Stimulated activated CD4-positive, alpha-beta T cell treated with anti-CD3 and anti-CD28 coated beads, Interleukin-1b, Interleukin-23, amount 100 ng/mL, for 4 hours (primary cell): Measurements from ENCODE around the gene SMNDC1.
"Not testable (repeated sequence)": the region's sequence is repeated elsewhere in the genome, so short reads cannot be mapped to it uniquely, and the experiment has no call there.

ENCODE experiments used
- DNase-seq, 2 donors: peaks; one replicate each; pipeline ENCODE4 v3.0.0-alpha.2; 2020; ENCODE audit warnings: low read depth in 2 of 2

The SMNDC1 gene

DNA sequence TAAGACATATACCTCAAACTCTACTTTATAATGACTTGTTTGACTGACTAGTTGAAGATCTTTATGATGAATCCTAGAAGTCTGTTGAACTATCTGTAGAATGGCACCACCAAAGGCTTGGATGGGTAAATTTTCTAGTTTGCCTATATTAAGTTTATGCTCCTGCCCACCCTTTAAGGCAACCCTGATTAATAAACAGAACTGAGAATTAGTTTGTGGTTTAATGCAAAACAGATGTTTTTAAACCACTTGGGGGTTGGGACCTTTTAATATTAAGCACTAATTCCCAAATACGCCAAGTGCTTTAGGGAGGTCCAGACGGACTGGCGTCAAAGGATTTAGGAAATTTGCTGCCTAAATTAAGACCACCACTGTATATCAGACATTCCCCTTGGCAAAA is 20.5 kb downstream of the SMNDC1 start:
- no peak for DNase-seq

DNA sequence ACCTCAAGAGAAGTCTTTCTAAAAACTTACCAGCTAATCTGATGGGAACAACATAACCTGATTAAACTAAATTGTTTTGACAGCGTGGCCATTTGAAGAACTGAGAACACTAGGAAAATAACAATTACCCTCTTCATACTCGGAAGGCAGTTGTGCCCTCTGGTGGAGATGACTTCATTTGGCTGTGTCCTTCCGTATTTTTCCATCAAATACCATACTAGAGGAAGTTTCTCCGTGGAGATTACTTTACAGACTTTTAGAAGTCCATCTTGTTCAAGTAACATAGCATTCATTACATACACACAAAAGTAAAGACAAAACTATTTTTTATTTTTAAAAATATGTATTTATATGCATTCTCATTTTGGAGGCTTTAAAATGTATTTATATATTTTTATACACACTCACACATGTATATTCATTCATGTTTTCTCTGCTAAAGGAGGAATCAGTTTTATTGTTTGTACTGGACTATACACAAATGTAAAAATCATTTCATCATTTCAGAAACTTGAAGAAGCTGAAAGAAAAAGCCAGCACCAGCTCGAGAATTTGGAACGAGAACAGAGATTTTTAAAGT is 25.2 kb downstream of the SMNDC1 start:
- peak in 1 of 2 donors; percentile 25 for DNase-seq

DNA sequence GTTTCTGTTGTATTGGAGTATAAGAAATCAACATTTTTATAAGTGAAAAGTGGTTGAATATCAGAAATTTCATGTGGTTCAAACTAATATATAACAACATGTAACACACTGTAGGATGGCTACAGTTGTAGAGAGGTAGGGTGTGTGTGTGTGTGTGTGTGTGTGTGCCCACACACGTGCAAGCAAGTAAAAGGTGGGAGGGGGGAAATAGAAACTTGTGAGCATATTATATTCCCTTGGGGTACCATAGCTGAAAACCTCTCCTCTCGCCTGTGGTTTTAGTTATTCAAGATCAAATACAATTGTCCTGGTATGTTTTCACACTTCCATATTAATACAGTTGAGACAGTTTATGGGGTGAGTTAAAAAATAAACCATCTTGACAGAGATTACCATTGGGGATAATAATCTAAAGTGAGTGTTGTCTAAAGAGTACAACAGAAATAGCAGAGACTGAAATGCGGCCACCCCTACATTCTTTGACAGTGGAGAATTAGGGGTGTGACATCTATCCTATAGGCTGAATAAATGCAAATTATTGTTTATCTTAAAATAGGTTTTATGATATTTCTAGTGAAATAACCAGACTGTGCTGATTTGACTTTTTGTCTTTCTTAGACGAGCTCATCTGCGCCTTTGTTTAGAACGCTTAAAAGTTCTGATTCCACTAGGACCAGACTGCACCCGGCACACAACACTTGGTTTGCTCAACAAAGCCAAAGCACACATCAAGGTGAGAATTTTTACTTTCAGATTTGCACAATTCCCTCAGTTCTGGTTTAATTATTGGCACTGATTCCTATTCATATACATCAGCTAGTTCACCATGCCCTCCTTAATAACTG is 25.9 kb downstream of the SMNDC1 start:
- no peak for DNase-seq

DNA sequence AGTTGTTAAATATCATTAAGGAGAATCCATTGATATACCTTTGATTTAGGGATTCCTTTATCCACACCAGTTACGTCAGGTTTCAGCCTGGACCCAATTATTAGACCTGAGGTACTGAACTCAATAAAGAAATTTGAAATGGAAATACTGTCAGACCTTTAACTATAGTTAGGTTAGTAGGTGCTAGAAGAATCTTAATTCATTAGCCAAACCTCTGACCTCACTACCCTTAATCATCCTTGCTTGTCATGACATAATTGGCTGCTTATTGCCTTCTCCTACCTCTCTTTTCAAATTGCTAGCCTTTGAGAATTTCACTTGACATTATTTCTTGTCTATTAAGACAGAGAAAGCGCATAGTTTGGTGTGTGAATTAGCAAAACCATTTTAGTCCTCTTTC is 27.1 kb downstream of the SMNDC1 start:
- DNase-seq, result no peak

DNA sequence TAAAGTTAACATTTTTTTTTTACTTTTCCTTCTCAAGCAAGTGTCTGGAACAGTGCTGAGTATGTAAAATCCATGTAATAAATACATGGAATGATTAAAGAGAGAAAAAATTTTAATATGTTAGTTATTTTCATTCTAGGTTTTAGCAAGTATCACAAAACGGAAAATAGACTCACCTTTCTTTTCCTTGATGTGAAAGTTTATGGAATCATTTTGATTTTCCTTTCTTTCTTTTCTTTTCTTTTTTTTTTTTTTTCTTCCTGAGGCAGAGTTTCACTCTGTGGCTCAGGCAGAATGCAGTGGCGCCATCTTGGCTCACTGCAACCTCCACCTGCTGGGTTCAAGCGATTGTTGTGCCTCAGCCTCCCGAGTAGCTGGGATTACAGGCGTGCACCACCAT is 28.1 kb downstream of the SMNDC1 start:
- no peak for DNase-seq

DNA sequence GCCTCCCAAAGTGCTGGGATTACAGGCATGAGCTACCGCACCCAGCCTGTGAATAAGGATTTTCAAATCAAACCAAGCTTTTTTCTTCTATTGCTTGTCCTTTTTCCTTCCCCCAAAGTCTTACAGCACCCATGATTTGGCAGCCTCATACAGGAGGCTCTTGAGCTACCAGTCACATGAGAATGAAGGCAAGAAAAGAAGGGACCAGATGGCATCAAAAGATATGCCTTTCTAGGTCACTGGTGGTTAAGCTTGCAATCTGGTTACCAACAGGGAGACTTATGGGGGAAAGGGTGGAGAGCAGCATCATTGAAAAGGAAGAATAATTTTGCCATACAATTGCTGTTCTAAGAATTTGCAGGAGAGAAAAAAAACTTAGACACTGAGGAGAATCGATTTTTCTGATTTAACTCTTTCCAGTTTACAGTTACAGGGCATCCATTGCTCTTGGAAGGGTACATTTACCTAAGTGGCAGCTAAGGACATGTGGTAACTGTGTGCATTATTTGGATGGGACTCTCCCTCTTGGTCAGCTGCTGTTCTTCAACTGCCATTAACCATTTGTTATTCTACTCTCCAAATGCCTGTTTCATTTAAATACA is 29.5 kb downstream of the SMNDC1 start:
- no peak for DNase-seq

DNA sequence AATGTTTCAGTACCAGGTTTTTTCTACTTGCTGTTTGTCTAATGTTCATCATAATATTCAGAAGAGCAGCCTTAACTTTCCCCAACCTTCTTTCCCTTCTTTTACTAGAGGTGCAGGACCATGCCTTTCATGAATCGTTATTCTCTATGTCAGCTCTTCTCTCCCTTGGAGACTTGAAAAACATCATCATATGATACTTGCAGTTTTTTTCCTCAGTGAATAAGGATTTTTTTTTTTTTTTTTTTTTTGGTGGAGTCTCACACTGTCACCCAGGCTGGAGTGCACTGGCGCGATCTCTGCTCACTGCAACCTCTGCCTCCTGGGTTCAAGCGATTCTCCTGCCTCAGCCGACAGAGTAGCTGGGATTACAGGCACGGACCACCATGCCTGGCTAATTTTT is 30.1 kb downstream of the SMNDC1 start:
- no peak for DNase-seq

DNA sequence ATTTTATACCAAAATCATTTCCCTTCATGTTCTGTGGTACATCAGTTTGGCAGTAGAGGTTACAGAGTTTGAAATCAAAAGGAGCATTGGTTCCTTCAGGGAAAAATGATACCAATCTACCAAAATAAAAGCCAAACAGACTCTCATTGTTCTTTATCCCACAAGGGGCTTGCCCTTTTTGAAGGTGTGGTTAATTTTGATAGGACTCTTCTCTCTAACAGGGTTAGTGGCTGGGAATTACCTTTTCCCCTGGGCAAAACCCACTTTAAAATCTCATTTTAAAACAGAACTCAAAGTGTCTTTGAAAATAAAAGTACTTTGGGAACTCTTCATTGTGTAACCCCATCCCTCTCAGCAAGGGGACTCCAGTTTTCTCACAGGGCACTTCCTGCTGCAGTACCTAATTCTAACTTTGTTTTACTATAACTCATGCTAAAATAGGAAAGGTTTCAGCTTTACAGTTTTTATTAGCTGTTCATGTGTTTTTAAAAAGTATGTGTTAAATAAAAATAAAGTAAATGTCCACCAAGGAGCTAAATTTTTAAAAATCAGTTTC is 30.6 kb downstream of the SMNDC1 start:
- no peak for DNase-seq

DNA sequence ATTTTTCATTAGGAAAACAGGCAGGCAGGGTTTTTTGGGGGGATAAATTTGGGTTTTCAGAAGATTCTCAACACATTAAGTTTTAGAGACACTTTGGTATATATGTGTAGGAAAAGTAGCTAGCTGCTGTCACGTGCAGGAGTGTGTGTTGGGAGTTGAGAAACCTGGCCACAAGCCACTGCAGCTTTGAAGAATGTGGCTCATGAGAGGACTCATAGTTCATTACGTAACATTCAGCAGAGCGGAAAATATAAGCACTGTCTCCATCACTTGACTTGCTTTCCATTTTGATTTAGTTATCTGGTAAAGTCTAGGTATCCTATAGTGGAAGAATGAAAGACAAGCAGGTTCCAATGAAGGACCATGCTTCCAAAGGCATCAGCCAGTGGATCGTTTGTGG is 31.2 kb downstream of the SMNDC1 start:
- DNase-seq, result peak; percentile 10 to 15

DNA sequence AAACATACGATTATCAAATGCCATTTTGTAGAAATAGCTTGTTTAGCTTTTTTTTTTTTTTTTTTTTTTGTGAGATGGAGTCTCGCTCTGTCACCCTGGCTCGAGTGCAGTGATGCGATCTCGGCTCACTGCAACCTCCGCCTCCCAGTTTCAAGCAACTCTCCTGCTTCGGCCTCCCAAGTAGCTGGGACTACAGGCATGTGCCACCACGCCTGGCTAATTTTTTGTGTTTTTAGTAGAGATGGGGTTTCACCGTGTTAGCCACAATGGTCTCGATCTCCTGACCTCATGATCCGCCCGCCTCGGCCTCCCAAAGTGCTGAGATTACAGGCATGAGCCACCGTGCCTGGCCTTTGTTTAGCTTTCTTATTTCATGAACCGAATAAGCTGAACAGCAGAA is 31.7 kb downstream of the SMNDC1 start:
- not testable (repeated sequence) for DNase-seq

DNA sequence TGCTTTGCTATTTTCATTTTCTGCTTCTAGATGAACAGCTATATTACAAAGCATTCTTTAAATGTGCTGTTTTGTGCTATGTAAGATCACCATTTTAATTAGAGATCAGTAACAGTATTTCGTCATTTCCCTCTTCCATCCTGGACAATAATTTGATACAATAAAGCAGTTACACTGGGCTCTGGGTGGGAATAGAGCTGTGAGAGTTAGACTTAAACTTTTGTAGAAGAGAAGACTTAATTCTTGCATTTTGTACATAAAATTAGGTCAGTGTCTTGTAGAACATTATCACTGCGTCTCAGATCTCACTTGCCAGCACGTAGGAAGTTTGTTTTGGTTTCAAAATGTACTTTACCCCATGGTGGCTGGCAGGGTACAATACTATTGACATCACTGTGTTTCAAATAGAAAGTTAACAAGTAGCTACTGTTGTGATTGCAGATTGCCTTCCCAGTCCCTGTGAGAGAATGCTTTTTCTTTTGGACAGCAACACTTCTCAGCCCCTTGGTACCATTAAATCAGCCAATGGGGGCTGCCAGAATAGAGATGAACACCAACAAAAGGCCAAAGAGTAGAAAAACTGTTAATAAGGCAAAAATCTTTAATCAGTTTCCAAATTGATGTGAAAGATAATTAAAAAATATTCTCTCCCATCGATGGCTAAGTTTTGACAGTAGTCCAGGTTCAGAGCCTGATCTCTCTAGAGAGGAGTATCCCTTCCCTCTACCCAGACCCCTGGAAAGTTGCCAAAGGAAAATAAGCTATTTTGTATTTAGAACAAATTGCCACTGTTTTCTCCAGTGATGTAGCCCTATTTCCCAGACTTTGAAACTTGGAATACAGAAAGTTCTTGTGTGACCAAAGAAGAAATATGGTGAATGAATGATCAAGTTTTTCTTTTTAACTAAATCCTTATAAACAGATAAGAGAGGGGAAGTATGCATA is 35.1 kb downstream of the SMNDC1 start:
- peak in 1 of 2 donors; percentile 5 for DNase-seq

DNA sequence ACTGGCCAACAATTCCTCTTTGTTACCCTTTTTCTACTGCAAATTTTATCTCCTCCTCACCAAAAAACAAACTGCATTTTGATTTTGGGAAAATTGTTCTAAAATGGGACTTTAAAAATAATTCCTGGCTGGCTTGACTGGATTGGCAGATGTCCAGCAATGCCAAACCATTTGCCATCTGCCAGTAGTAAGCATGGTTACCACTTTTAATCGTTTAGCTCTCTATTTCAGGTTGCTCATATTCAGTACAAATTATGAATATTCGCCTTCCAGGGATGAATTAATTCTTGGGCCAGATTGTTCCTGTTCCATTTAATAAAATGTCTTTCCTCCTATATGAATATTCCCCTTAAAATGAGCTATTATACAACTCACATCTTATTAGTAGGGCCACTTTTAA is 35.7 kb downstream of the SMNDC1 start:
- no peak for DNase-seq

DNA sequence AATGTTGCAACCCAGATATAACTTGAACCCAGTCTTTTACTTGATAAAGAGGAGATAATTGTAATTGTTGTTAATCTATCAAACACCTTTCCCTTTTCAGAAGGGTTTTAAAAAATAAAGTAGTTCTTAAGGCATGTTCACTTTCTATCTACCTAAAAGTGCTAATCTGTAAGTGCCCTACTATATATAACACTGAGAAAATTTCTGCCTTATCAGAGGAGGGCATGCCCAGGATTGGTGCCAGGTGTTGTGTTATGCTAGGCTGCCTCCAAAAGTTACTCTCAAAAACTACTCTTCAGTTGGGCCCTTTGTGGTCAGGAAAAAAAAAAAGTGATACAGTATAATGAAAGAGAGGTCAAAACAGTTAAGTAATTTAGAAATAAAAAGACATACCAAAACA is 36.3 kb downstream of the SMNDC1 start:
- no peak for DNase-seq

DNA sequence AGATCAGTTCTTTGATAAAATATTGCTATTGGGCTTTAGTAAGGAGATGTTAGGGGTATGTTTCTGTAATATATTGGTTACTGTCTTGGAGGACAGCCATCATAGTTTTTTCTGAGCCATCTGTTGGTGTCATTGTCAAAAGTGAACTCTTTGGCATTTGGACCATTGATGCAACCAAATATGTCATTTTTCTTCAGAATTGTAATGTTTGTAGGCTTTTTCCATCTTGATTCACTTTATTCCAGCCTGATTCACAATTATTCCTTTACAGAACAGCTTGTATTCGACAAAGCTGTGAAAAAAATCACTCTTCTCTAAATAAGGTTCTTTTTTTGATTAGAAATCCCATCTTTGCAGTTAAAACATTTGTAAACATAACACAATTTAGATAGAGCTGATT is 37.4 kb downstream of the SMNDC1 start:
- no peak for DNase-seq

DNA sequence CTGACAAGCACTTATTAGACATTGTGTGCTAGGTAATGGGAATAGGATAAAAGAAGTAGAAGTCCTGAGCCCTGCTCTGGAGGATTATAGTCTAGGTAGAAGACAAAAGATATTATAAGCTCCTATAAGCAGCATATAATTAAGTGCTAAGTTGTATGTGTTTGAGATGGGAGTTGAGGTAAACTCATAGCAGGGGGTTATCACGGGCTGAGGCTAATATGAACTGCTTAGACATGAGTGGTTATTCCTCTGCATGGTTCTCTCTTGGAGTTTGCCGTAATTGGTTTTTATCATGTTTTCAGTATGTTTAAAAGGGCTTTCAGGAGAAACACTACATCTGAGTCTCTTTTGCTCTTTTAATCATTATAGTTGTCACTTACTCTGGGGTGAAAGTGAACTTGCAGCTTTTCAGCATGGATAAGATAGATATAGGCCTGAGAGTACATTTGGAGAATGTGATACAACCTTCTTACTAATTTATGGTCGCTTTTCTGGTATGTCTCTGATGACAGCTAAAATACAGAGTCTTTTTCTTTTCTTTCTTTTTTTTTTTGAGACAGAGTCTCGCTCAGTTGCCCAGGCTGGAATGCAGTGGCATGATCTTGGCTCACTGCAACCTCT is 39.0 kb downstream of the SMNDC1 start:
- DNase-seq, result no peak

DNA sequence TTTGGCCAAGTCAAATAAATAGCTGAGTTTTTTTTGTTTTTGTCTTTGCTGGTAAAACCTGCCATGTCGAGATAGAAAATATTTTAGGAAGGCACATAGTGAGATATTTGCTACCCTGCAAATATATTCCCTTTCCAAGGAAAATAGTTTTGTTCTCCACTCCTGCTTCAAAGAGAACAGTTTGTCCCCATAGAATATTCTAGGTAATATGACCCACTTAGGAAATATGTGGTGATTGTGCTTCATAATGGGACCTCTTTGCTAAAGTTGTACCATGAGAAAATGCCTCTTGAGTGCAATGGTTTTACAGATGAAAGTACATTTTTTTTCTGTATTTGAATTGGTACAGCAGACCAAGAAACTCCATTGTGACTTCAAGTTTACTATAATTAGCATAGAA is 41.6 kb downstream of the SMNDC1 start:
- no peak for DNase-seq

DNA sequence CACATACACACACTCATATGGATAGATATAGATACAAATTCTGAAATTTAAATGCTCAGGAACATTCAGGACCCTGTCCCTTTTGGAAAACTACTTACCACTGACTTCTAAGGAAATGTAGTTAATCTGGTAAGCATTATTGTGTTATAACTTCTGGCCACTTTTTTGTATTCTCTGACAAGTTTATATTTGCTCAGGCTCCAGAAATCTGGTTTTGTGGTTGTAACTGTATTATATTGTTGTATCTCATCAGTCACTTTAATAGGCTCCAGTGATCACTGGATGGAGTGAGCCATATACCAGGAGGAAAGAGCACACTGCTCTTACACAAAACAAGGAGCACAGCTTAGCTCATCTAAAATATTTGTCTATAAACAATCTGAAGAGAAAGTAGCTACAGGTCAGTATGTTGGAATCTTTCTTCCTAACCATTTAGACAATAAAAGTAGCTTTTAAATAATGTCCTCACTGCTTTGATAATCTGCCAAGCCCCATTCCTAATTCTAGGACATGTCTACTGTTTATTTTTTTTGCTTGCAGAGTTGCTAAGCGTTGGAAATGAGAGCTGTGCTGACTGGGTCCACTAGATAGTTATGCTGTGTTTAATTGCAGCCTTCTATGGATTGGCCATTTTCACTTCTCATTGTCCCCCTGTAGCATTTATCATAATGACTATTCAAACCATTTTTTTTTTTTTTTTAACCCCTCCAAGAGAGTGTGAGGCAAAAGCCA is 43.8 kb downstream of the SMNDC1 start:
- no peak for DNase-seq

DNA sequence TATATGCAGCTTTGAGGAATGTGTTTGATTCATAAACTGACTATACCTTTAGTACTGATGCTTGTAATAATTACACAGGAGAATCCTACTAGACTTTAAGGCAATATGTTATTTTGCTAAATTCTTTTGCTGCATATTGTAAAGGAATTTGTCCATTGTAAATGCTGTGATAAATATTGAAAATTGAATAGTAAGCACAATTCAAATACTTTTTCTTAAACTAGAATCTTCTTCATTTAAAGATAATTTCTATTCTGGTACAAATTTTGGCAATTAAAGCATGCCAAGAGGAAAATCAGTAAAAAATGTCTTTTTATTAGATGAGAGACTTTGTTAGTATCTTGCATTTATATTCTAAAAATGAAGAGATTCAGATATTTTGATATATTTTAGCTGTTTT is 45.4 kb downstream of the SMNDC1 start:
- no peak for DNase-seq

DNA sequence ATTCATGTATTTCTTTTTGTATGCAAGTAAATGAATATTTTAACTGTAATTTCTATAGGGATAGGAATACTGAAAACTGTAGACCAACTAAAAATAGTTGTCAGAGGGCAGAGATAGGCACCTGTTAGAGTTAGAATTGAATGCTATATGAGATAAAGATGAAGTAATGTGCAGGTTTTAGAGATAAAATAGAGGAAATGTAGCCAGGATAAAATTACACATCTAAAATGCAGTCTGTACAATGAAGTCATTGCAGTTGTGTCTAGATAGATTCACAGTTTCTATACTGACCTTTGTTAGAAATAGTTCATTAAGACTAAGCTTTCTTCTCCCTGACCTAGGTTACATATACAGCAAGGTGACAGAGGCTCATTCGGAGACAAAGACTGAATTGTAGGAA is 46.2 kb downstream of the SMNDC1 start:
- DNase-seq, result no peak

DNA sequence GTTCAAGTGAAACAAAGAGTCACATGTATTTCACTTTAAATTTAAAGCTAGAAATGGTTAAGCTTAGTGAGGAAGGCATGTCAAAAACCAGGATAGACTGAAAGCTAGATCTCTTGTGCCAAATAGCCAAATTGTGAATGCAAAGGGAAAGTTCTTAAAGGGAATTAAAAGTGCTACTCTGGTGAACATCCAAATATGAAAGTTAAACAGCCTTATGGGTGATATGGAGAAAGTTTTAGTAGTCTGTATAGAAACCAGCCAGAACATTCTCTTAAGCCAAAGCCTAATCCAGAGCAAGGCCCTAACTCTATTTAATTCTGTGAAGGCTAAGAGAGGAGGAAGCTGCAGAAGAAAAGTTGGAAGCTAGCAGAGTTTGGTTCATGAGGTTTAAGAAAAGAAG is 50.3 kb downstream of the SMNDC1 start:
- DNase-seq, result no peak

DNA sequence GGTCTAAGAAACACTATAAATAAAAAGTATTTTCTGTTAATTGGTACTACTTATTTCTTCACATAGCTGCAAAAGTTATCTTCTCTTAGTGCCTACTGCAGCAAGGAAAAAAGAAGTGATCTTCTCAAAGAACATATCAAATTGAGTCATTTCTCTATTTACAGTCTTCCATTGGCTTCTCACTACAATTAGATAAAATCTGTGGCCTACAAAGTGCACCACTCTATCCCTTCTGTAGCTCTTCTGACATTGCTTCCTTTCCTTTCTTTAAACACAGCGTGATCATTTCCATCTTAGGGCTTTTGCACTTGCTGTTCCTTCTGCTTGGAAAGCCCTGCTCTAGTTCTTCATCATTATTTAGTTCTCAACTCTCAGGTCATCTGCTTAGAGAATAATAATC is 52.6 kb downstream of the SMNDC1 start:
- no peak for DNase-seq
